Measurements from ENCODE around the gene C12orf42. TPM values are rescaled to one million over a fixed set of nuclear protein-coding genes. Genes with fewer than 3 reads are reported as not detected.
A peak's percentile ranks its signal among the peaks of the same experiment; 100 is the strongest.

Gene C12orf42
- total and polyA plus RNA-seq, 8 donors: 0.11 to 0.20 TPM; not detected in 6

DNA sequence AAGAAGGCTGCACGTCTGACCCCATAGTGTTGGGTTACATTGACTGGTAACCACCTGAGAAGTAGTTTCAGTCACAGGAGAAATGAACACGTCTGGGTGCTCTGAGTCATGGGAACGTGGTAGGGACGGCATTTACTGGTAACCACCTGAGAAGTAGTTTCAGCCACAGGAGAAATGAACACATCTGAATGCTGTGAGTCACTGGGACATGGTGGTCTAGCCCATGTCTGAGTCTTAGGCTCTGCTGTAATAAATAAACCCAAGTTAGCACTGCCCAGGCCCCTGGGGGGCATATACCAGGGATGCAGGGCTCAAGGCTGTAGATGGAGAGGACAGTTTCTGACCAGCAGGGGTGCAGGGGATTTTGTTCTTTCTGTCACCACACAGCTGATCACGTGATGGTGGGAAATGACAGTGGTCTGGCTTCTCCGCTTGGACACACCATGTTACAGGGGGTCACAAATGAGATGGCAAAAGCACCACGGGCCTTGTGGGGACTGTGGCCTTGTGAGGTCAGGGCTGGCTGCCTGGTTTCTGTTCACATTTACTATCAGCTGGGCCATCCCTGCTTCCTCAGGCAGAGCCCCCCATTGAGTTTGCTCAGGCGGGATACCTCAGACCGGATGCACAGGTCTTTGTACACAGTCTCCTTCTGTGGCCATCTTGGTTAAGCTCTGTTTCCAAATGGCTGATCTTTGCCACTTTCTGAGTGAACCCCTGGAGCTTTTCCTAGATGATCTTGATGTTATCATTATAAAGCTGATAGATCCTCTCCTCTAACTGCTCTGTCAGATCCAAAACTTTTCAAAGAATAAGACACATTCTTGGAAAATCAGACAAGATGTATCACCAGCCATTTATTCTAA, 9.8 kb upstream of the C12orf42 start:
- TF ChIP-seq, protein P1, sequence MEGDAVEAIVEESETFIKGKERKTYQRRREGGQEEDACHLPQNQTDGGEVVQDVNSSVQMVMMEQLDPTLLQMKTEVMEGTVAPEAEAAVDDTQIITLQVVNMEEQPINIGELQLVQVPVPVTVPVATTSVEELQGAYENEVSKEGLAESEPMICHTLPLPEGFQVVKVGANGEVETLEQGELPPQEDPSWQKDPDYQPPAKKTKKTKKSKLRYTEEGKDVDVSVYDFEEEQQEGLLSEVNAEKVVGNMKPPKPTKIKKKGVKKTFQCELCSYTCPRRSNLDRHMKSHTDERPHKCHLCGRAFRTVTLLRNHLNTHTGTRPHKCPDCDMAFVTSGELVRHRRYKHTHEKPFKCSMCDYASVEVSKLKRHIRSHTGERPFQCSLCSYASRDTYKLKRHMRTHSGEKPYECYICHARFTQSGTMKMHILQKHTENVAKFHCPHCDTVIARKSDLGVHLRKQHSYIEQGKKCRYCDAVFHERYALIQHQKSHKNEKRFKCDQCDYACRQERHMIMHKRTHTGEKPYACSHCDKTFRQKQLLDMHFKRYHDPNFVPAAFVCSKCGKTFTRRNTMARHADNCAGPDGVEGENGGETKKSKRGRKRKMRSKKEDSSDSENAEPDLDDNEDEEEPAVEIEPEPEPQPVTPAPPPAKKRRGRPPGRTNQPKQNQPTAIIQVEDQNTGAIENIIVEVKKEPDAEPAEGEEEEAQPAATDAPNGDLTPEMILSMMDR (IDR thresholded peaks at IDR 0.05): no peak
- intact Hi-C loops (cut with DNase I): no loop called here
- no peak for DNase-seq

GRCh38 chr12:103504606-103505005, 8.8 kb upstream of the C12orf42 start:
- Histone ChIP-seq H3K9me3 (no peaks in the 10 kb centered on the region), H3K27me3 (no peaks in the 10 kb centered on the region), H3K4me3 (no peak overlapping the region), H3K4me1 (no peaks in the 10 kb centered on the region), H3K36me3 (no peaks in the 10 kb centered on the region), H3K27ac (no peak overlapping the region)
- TF ChIP-seq, protein P1 (IDR thresholded peaks at IDR 0.05): no peak
- intact Hi-C loops (cut with DNase I): no loop called here
- DNase-seq: no peak
- ATAC-seq: no peak

More for the DNA sequence above, 9.8 kb upstream of the C12orf42 start:
- ATAC-seq: no peak
- H3K4me1 ChIP-seq: no peaks in the 10 kb centered on the region
- no peak overlapping the region for H3K27ac ChIP-seq
- no peak overlapping the region for H3K4me3 ChIP-seq
- no peaks in the 10 kb centered on the region for H3K36me3 ChIP-seq
- no peaks in the 10 kb centered on the region for H3K9me3 ChIP-seq
- H3K27me3 ChIP-seq: no peaks in the 10 kb centered on the region

DNA sequence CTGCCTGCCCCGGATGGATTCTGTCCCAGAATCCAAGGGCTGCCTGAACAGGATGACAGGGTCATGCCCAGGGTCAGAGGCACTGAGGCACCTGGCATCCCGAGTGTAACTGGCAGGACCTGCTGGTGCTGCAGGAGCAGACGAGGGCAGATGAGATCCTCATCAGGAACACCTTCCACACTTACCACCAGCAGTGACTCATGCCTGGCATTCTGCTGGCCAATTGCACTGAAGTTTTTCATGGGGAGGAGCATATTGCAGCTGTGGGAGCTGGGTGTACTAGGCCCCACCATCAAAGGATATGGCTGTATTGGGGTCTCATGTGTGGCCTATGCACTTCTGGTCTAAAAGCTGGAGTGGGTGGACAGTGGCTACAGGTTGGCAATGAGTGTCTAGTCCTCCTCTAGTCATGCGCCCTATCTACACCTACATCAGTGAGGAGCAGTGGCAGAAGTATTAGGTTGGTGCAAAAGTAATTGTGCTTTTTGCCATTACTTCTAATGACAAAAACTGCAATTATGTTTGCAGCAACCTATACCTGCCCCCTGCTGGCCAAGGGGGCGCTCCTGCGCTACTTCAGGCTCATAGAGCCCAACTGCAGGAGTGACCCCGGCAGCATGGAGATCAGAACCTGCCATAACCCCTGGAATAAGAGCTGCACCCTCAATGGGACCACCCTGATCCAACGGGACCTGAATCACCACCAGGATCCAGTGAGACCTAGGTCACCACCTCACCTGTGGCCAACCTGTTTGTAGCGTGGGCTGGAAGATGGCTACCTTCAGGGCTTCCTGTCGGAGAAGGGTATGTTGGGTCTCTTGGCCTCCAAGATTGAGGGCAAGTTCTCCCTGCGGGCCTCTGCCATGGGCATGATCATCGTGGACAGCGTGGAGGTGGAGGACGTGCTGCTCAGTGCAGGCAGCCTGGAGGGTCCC, 8.0 kb upstream of the C12orf42 start:
- no peaks in the 10 kb centered on the region for H3K9me3 ChIP-seq
- H3K4me3 ChIP-seq: no peak overlapping the region
- H3K36me3 ChIP-seq: no peaks in the 10 kb centered on the region
- intact Hi-C loops (cut with DNase I): no loop called here
- no peak overlapping the region for H3K27ac ChIP-seq
- DNase-seq (peak in 1 of 4 donors; percentile 38), ATAC-seq (peak; percentile 79)
- H3K4me1 ChIP-seq: no peaks in the 10 kb centered on the region
- no peaks in the 10 kb centered on the region for H3K27me3 ChIP-seq
- TF ChIP-seq, protein P1 (IDR thresholded peaks at IDR 0.05): peak; percentile 24 to 48

GRCh38 chr12:103501447-103501846, 5.7 kb upstream of the C12orf42 start:
- Histone ChIP-seq H3K4me1 (no peaks in the 10 kb centered on the region), H3K27ac (no peak overlapping the region), H3K4me3 (no peak overlapping the region), H3K27me3 (peaks cover 0 to 11% of the 10 kb centered on the region in 2 donors), H3K9me3 (no peaks in the 10 kb centered on the region), H3K36me3 (no peaks in the 10 kb centered on the region)
- TF ChIP-seq, protein P1 (IDR thresholded peaks at IDR 0.05): no peak
- DNase-seq (no peak), ATAC-seq (no peak)
- intact Hi-C loops (cut with DNase I): no loop called here

- ATAC-seq (no peak), DNase-seq (no peak)
- H3K9me3 ChIP-seq: no peaks in the 10 kb centered on the region
- no peak overlapping the region for H3K4me3 ChIP-seq
- H3K4me1 ChIP-seq: peaks cover 0 to 6% of the 10 kb centered on the region in 2 donors
- H3K27me3 ChIP-seq: peaks cover 18 to 30% of the 10 kb centered on the region in 2 donors
- TF ChIP-seq, protein P1 (IDR thresholded peaks at IDR 0.05): no peak
- intact Hi-C loops (cut with DNase I): no loop called here
- no peak overlapping the region for H3K27ac ChIP-seq
- H3K36me3 ChIP-seq: no peaks in the 10 kb centered on the region
Measured at GRCh38 chr12:103499571-103499970, 3.8 kb upstream of the C12orf42 start.

Data from left lung (tissue), 10 donors.